Measurements from ENCODE around the gene SLC3A2.

SLC3A2 gene

GRCh38 chr11:62874851-62875250 is 5.8 kb upstream of the SLC3A2 start:
- Histone ChIP-seq H3K9ac (ENCODE audit: low read length) (no peak overlapping the region), H3K9me3 (ENCODE audit: low read length) (no peaks in the 10 kb centered on the region), H3K4me3 (ENCODE audit: low read depth in 1 of 2, low read length in 2 of 2) (no peak overlapping the region), H3K27me3 (ENCODE audit: control insufficient read depth in 1 of 2, insufficient read depth in 2 of 2, low read length in 2 of 2) (no peaks in the 10 kb centered on the region), H3K4me1 (ENCODE audit: insufficient read depth, low read length) (peaks cover 7% of the 10 kb centered on the region), H3K27ac (ENCODE audit: low read depth, low read length) (no peak overlapping the region), H3K36me3 (ENCODE audit: insufficient read depth, low read length) (no peaks in the 10 kb centered on the region)

GRCh38 chr11:62875698-62876478 is 4.8 kb upstream of the SLC3A2 start:
- Histone ChIP-seq H3K9me3 (ENCODE audit: low read length) (no peaks in the 10 kb centered on the region), H3K9ac (ENCODE audit: low read length) (no peak overlapping the region), H3K27me3 (ENCODE audit: control insufficient read depth in 1 of 2, insufficient read depth in 2 of 2, low read length in 2 of 2) (no peaks in the 10 kb centered on the region), H3K27ac (ENCODE audit: low read depth, low read length) (no peak overlapping the region), H3K4me1 (ENCODE audit: insufficient read depth, low read length) (peaks cover 13% of the 10 kb centered on the region), H3K4me3 (ENCODE audit: low read depth in 1 of 2, low read length in 2 of 2) (no peak overlapping the region), H3K36me3 (ENCODE audit: insufficient read depth, low read length) (no peaks in the 10 kb centered on the region)

- Histone ChIP-seq H3K9ac (ENCODE audit: low read length) (no peak overlapping the region), H3K36me3 (ENCODE audit: insufficient read depth, low read length) (no peaks in the 10 kb centered on the region), H3K4me1 (ENCODE audit: insufficient read depth, low read length) (peaks cover 13% of the 10 kb centered on the region), H3K4me3 (ENCODE audit: low read depth in 1 of 2, low read length in 2 of 2) (no peak overlapping the region), H3K27me3 (ENCODE audit: control insufficient read depth in 1 of 2, insufficient read depth in 2 of 2, low read length in 2 of 2) (no peaks in the 10 kb centered on the region), H3K27ac (ENCODE audit: low read depth, low read length) (no peak overlapping the region), H3K9me3 (ENCODE audit: low read length) (no peaks in the 10 kb centered on the region)
Measured at GRCh38 chr11:62876712-62877111, 4.0 kb upstream of the SLC3A2 start.

- Histone ChIP-seq H3K27ac (ENCODE audit: low read depth, low read length) (peak overlapping the region; percentile 100), H3K36me3 (ENCODE audit: insufficient read depth, low read length) (peaks cover 18% of the 10 kb centered on the region), H3K27me3 (ENCODE audit: control insufficient read depth in 1 of 2, insufficient read depth in 2 of 2, low read length in 2 of 2) (no peaks in the 10 kb centered on the region), H3K9me3 (ENCODE audit: low read length) (no peaks in the 10 kb centered on the region), H3K4me1 (ENCODE audit: insufficient read depth, low read length) (peaks cover 38% of the 10 kb centered on the region), H3K9ac (ENCODE audit: low read length) (peak overlapping the region; percentile 93), H3K4me3 (ENCODE audit: low read depth in 1 of 2, low read length in 2 of 2) (peak overlapping the region in 1 of 2 donors; percentile 80)
Measured at GRCh38 chr11:62879235-62879978, 1.3 kb upstream of the SLC3A2 start.

GRCh38 chr11:62880231-62880802 is 379 bp upstream of the SLC3A2 start:
- Histone ChIP-seq H3K9ac (ENCODE audit: low read length) (peak overlapping the region; percentile 93), H3K4me1 (ENCODE audit: insufficient read depth, low read length) (peaks cover 38% of the 10 kb centered on the region)

GRCh38 chr11:62881579-62882430 is 1.1 kb downstream of the SLC3A2 start:
- peak overlapping the region; percentile 80 to 90 for H3K4me3 ChIP-seq (ENCODE audit: low read depth in 1 of 2, low read length in 2 of 2)
- H3K36me3 ChIP-seq (ENCODE audit: insufficient read depth, low read length) = peaks cover 42% of the 10 kb centered on the region
- H3K9ac ChIP-seq (ENCODE audit: low read length) = peak overlapping the region; percentile 92
- H3K27me3 ChIP-seq (ENCODE audit: control insufficient read depth in 1 of 2, insufficient read depth in 2 of 2, low read length in 2 of 2) = no peaks in the 10 kb centered on the region
- peaks cover 38% of the 10 kb centered on the region for H3K4me1 ChIP-seq (ENCODE audit: insufficient read depth, low read length)
- H3K27ac ChIP-seq (ENCODE audit: low read depth, low read length) = peak overlapping the region; percentile 100
- no peaks in the 10 kb centered on the region for H3K9me3 ChIP-seq (ENCODE audit: low read length)

More at GRCh38 chr11:62880231-62880802, 379 bp upstream of the SLC3A2 start:
- Histone ChIP-seq H3K9me3 (ENCODE audit: low read length) (no peaks in the 10 kb centered on the region), H3K27ac (ENCODE audit: low read depth, low read length) (peak overlapping the region; percentile 100), H3K27me3 (ENCODE audit: control insufficient read depth in 1 of 2, insufficient read depth in 2 of 2, low read length in 2 of 2) (no peaks in the 10 kb centered on the region), H3K4me3 (ENCODE audit: low read depth in 1 of 2, low read length in 2 of 2) (peak overlapping the region; percentile 80 to 90), H3K36me3 (ENCODE audit: insufficient read depth, low read length) (peaks cover 27% of the 10 kb centered on the region)

- peak overlapping the region; percentile 92 for H3K9ac ChIP-seq (ENCODE audit: low read length)
- H3K27me3 ChIP-seq (ENCODE audit: control insufficient read depth in 1 of 2, insufficient read depth in 2 of 2, low read length in 2 of 2) = no peaks in the 10 kb centered on the region
- H3K4me1 ChIP-seq (ENCODE audit: insufficient read depth, low read length) = peaks cover 38% of the 10 kb centered on the region
- peaks cover 48% of the 10 kb centered on the region for H3K36me3 ChIP-seq (ENCODE audit: insufficient read depth, low read length)
- H3K9me3 ChIP-seq (ENCODE audit: low read length) = no peaks in the 10 kb centered on the region
- H3K27ac ChIP-seq (ENCODE audit: low read depth, low read length) = peak overlapping the region; percentile 100
- peak overlapping the region; percentile 80 to 90 for H3K4me3 ChIP-seq (ENCODE audit: low read depth in 1 of 2, low read length in 2 of 2)
Measured at GRCh38 chr11:62882431-62882749, 1.7 kb downstream of the SLC3A2 start.

GRCh38 chr11:62882788-62883501 is 2.2 kb downstream of the SLC3A2 start:
- peaks cover 53% of the 10 kb centered on the region for H3K36me3 ChIP-seq (ENCODE audit: insufficient read depth, low read length)
- peak overlapping the region in 1 of 2 donors; percentile 80 for H3K4me3 ChIP-seq (ENCODE audit: low read depth in 1 of 2, low read length in 2 of 2)
- H3K27me3 ChIP-seq (ENCODE audit: control insufficient read depth in 1 of 2, insufficient read depth in 2 of 2, low read length in 2 of 2) = no peaks in the 10 kb centered on the region
- H3K9ac ChIP-seq (ENCODE audit: low read length) = peak overlapping the region; percentile 92
- H3K9me3 ChIP-seq (ENCODE audit: low read length) = no peaks in the 10 kb centered on the region
- no peak overlapping the region for H3K27ac ChIP-seq (ENCODE audit: low read depth, low read length)
- H3K4me1 ChIP-seq (ENCODE audit: insufficient read depth, low read length) = peaks cover 38% of the 10 kb centered on the region

GRCh38 chr11:62883673-62884072 is 3.0 kb downstream of the SLC3A2 start:
- H3K9me3 ChIP-seq (ENCODE audit: low read length) = no peaks in the 10 kb centered on the region
- H3K27ac ChIP-seq (ENCODE audit: low read depth, low read length) = no peak overlapping the region
- peak overlapping the region; percentile 92 for H3K9ac ChIP-seq (ENCODE audit: low read length)
- no peaks in the 10 kb centered on the region for H3K27me3 ChIP-seq (ENCODE audit: control insufficient read depth in 1 of 2, insufficient read depth in 2 of 2, low read length in 2 of 2)
- H3K4me1 ChIP-seq (ENCODE audit: insufficient read depth, low read length) = peaks cover 38% of the 10 kb centered on the region
- peak overlapping the region in 1 of 2 donors; percentile 80 for H3K4me3 ChIP-seq (ENCODE audit: low read depth in 1 of 2, low read length in 2 of 2)
- H3K36me3 ChIP-seq (ENCODE audit: insufficient read depth, low read length) = peaks cover 60% of the 10 kb centered on the region

GRCh38 chr11:62885137-62885750 is 4.5 kb downstream of the SLC3A2 start:
- Histone ChIP-seq H3K4me3 (ENCODE audit: low read depth in 1 of 2, low read length in 2 of 2) (no peak overlapping the region), H3K9ac (ENCODE audit: low read length) (no peak overlapping the region), H3K27ac (ENCODE audit: low read depth, low read length) (no peak overlapping the region), H3K4me1 (ENCODE audit: insufficient read depth, low read length) (peaks cover 27% of the 10 kb centered on the region), H3K36me3 (ENCODE audit: insufficient read depth, low read length) (peaks cover 67% of the 10 kb centered on the region), H3K27me3 (ENCODE audit: control insufficient read depth in 1 of 2, insufficient read depth in 2 of 2, low read length in 2 of 2) (no peaks in the 10 kb centered on the region), H3K9me3 (ENCODE audit: low read length) (no peaks in the 10 kb centered on the region)

All from muscle layer of colon (tissue), 2 donors.